ENCODE data around the gene PTPRE. TPM values are rescaled to one million over a fixed set of nuclear protein-coding genes. Genes with fewer than 3 reads are reported as not detected.
A peak's percentile ranks its signal among the peaks of the same experiment; 100 is the strongest.

Gene PTPRE
- total RNA-seq, 1 experiment from 2014 or later, result 3.1 TPM

- DNase-seq (ENCODE audit: low spot score), result no peak
- no peak overlapping the region for H3K27ac Mint-ChIP-seq
- H3K36me3 Mint-ChIP-seq, result no peaks in the 10 kb centered on the region
- H3K4me3 Mint-ChIP-seq, result no peak overlapping the region
- no peak for ATAC-seq
- ChIA-PET CTCF (no interaction called here), POLR2A (interaction anchor here (0.6 kb wide), 1 partner anchor 1077 kb away, joined by 6 read pairs; no protein-coding TSS in a partner anchor)
- H3K4me1 Mint-ChIP-seq, result peaks cover 25% of the 10 kb centered on the region
- TF ChIP-seq GRHL2 (CRISPR knock-in tag; IDR thresholded peaks at IDR 0.05; ENCODE audit: insufficient replicate concordance, severe bottlenecking) (no peak), ZMAT4 (CRISPR knock-in tag; IDR thresholded peaks at IDR 0.05) (no peak), FOXJ3 (CRISPR knock-in tag; IDR thresholded peaks at IDR 0.05; ENCODE audit: borderline replicate concordance) (no peak)
- TF ChIP-seq, protein P1, sequence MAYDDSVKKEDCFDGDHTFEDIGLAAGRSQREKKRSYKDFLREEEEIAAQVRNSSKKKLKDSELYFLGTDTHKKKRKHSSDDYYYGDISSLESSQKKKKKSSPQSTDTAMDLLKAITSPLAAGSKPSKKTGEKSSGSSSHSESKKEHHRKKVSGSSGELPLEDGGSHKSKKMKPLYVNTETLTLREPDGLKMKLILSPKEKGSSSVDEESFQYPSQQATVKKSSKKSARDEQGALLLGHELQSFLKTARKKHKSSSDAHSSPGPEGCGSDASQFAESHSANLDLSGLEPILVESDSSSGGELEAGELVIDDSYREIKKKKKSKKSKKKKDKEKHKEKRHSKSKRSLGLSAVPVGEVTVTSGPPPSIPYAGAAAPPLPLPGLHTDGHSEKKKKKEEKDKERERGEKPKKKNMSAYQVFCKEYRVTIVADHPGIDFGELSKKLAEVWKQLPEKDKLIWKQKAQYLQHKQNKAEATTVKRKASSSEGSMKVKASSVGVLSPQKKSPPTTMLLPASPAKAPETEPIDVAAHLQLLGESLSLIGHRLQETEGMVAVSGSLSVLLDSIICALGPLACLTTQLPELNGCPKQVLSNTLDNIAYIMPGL (CRISPR knock-in tag; IDR thresholded peaks at IDR 0.05), result no peak
- peaks cover 13% of the 10 kb centered on the region for H3K9me3 Mint-ChIP-seq
- no peaks in the 10 kb centered on the region for H3K27me3 Mint-ChIP-seq (ENCODE audit: low read depth)
These were observed 33.0 kb downstream of the PTPRE start for GRCh38 chr10:127939786-127940330.

- no peaks in the 10 kb centered on the region for H3K27me3 Mint-ChIP-seq (ENCODE audit: low read depth)
These were observed 34.1 kb downstream of the PTPRE start for GRCh38 chr10:127940866-127941640.

DNA sequence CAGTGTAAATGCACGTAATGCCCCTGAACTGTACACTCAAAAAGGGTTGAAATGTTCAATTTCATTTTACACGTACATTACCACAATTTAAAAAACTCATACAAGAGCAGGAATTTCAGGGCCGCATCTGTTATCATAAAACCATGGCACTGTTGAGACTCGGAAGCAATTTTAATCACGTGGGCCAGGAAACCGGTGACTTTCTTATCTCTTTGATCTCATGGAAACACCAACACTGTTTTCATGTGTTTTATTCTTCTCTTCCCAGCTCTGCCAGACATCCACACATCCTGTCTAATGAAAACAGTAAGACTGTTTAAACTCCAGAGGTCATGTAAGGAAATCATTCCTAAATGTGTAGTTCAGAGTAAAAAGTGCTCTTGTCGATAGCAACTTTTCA, 35.9 kb downstream of the PTPRE start:
- no peak for TF ChIP-seq ETV6 (CRISPR knock-in tag; IDR thresholded peaks at IDR 0.05)
- no peak for TF ChIP-seq HMGA2 (CRISPR knock-in tag; IDR thresholded peaks at IDR 0.05)
- no peak for TF ChIP-seq ZNF512 (CRISPR knock-in tag; IDR thresholded peaks at IDR 0.05; ENCODE audit: borderline replicate concordance)
- Mint-ChIP-seq H3K9me3 (peaks cover 13% of the 10 kb centered on the region), H3K27ac (no peak overlapping the region), H3K4me3 (no peak overlapping the region), H3K36me3 (no peaks in the 10 kb centered on the region), H3K27me3 (ENCODE audit: low read depth) (no peaks in the 10 kb centered on the region), H3K4me1 (peaks cover 12% of the 10 kb centered on the region)
- DNase-seq (ENCODE audit: low spot score) (no peak), ATAC-seq (no peak)
- ChIA-PET CTCF (interaction anchor here (1.1 kb wide), 1 partner anchor 150 kb away, joined by 3 read pairs; no protein-coding TSS in a partner anchor), POLR2A (no interaction called here)

More at GRCh38 chr10:127940866-127941640, 34.1 kb downstream of the PTPRE start:
- ATAC-seq (peak; percentile 63), DNase-seq (ENCODE audit: low spot score) (no peak)
- peaks cover 13% of the 10 kb centered on the region for H3K9me3 Mint-ChIP-seq
- TF ChIP-seq EMX1 (CRISPR knock-in tag; IDR thresholded peaks at IDR 0.05) (no peak), ZNF121 (CRISPR knock-in tag; IDR thresholded peaks at IDR 0.05) (no peak), JUN (CRISPR knock-in tag; IDR thresholded peaks at IDR 0.05) (no peak), FOXJ3 (CRISPR knock-in tag; IDR thresholded peaks at IDR 0.05; ENCODE audit: borderline replicate concordance) (no peak), KAT7 (CRISPR knock-in tag; IDR thresholded peaks at IDR 0.05; ENCODE audit: borderline replicate concordance) (no peak), TCF7 (CRISPR knock-in tag; IDR thresholded peaks at IDR 0.05; ENCODE audit: low read depth) (no peak), CREB1 (CRISPR knock-in tag; IDR thresholded peaks at IDR 0.05) (no peak), GRHL2 (CRISPR knock-in tag; IDR thresholded peaks at IDR 0.05; ENCODE audit: insufficient replicate concordance, severe bottlenecking) (no peak), NR3C1 (CRISPR knock-in tag; conservative IDR thresholded peaks at IDR 0.05; ENCODE audit: low read depth) (no peak), NR2C2 (CRISPR knock-in tag; IDR thresholded peaks at IDR 0.05) (no peak), RORB (CRISPR knock-in tag; IDR thresholded peaks at IDR 0.05) (no peak)
- TF ChIP-seq, protein P2, sequence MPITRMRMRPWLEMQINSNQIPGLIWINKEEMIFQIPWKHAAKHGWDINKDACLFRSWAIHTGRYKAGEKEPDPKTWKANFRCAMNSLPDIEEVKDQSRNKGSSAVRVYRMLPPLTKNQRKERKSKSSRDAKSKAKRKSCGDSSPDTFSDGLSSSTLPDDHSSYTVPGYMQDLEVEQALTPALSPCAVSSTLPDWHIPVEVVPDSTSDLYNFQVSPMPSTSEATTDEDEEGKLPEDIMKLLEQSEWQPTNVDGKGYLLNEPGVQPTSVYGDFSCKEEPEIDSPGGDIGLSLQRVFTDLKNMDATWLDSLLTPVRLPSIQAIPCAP (CRISPR knock-in tag; IDR thresholded peaks at IDR 0.05), result no peak
- POLR2A ChIA-PET, result interaction anchor here (0.6 kb wide), 1 partner anchor 1078 kb away, joined by 6 read pairs; no protein-coding TSS in a partner anchor
- H3K27ac Mint-ChIP-seq, result no peak overlapping the region
- no peak overlapping the region for H3K4me3 Mint-ChIP-seq
- peaks cover 22% of the 10 kb centered on the region for H3K4me1 Mint-ChIP-seq
- CTCF ChIA-PET, result interaction anchor here (1.2 kb wide), 2 partner anchors 21 to 128 kb away, joined by 3 to 4 read pairs; no protein-coding TSS in a partner anchor
- no peaks in the 10 kb centered on the region for H3K36me3 Mint-ChIP-seq
